ENCODE results near the gene ACOT11.

- TF ChIP-seq POLR2AphosphoS5 (IDR thresholded peaks at IDR 0.05; ENCODE audit: borderline replicate concordance, low read depth, low read length) (no peak), EZH2 (IDR thresholded peaks at IDR 0.05) (no peak)
Measured at GRCh38 chr1:54548389-54549044, 489 bp downstream of the ACOT11 start.
